SH-SY5Y (cell line): ENCODE measurements around the gene ALDH6A1.

Source experiments
- GATA2 ChIP-seq: IDR thresholded peaks from 2 replicates; pipeline ENCODE4 v1.6.1; 2011; ENCODE audit warnings: mild to moderate bottlenecking, low read depth, low read length
- GATA3 ChIP-seq: IDR thresholded peaks from 2 replicates; pipeline ENCODE4 v1.6.1; 2011; ENCODE audit warnings: low read depth, mild to moderate bottlenecking, low read length, moderate library complexity

DNA sequence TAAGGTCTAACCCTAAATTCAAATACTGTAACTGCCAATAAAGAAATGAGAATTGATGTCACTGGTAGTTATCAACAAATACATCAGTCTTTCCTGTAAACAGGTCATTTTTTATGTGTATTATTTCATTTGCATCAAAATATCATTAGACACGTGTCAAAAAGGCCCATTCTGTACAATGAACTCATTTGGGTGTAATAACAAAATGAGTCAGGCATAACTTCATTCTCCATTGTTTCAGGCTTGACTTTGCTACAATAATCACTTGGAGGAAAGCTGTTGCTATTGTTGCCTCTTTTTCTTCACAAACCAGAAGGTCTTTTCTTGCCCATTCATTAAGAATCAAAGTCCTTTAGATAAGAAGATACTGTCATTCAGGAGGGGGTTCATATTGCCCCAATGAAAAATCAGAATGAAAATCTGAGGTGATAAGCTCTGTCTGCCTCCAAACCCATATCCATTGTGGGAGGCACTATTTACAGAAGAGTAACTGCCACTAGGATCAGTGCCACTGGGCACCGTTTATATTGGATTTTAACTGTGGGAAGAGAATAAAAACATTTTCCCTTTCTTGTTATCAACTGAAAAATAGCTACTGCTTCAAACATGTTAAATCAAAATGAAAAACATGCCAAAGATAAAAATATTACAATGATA lies 75.3 kb downstream of the ALDH6A1 start:
- TF ChIP-seq GATA3 (no peak), GATA2 (no peak)
